GM12878 (cell line): Measurements from ENCODE around the gene C1orf21. TPM values are rescaled to one million over a fixed set of nuclear protein-coding genes. Genes with fewer than 3 reads are reported as not detected.

Experiments used
- ATAC-seq: fragments of 200-7000 bp; cut with Tn5 transposase; 3 replicates; pipeline ENCODE4 v1.9.1; 2020; ENCODE audit warnings: mild to moderate bottlenecking, moderate library complexity
- BruUV-seq: library from RNA; stranded (reverse); fragments of 400-500 nt; replicated peaks from 2 replicates; lab custom pipeline; 2021; lab: Mats Ljungman, UMichigan
- CTCF ChIA-PET: fragments of 300-600 bp; sonication (Branson Sonifier 250); formaldehyde crosslinking; extraction: SDS; loops from one replicate; lab custom pipeline; 2021; ENCODE audit warnings: inconsistent platforms; lab: Yijun Ruan, JAX
- POLR2A ChIA-PET: fragments of 350-600 bp; formaldehyde crosslinking; extraction: SDS; loops from one replicate; lab custom pipeline; 2021; ENCODE audit warnings: inconsistent platforms; lab: Charles Lee
- RAD21 ChIA-PET: fragments of 300-600 bp; sonication (Branson Sonifier 250); formaldehyde crosslinking; loops from one replicate; lab custom pipeline; 2023; ENCODE audit warnings: antibody characterized with exemption; ENCODE audit not compliant: unreplicated experiment; lab: Charles Lee
- SMC1A ChIA-PET: fragments of 300-600 bp; sonication (Branson Sonifier 250); formaldehyde crosslinking; loops from one replicate; lab custom pipeline; 2023; ENCODE audit not compliant: unreplicated experiment, uncharacterized antibody; lab: Charles Lee
- DNase-seq: peaks from one replicate; pipeline ENCODE4 v3.0.0-alpha.2; 2011; ENCODE audit warnings: low read depth, low spot score
- FAIRE-seq: peaks from 3 replicates; lab custom pipeline; 2011; peaks lifted over from hg19 to GRCh38; lab: Jason Lieb, UNC
- H2AFZ ChIP-seq: 2 replicates; pipeline ENCODE4 v1.6.0; 2011; ENCODE audit warnings: low read depth, low read length, control low read depth; ENCODE audit not compliant: control insufficient read depth
- H3K27ac ChIP-seq: 2 replicates; pipeline ENCODE4 v1.5.1; 2011; ENCODE audit warnings: control low read depth; ENCODE audit not compliant: control insufficient read depth, insufficient read depth
- H3K27me3 ChIP-seq, 2 experiments: replicated peaks in 1 of 2; 2 replicates each; pipeline versions ENCODE4 v1.6.0 to v1.6.1; 2011; ENCODE audit warnings: low read length in 1 of 2; ENCODE audit not compliant: control insufficient read depth in 2 of 2, insufficient read depth in 2 of 2
- H3K36me3 ChIP-seq, 2 experiments: 2 replicates each; pipeline ENCODE4 v1.5.1; 2011; ENCODE audit warnings: low read length in 1 of 2; ENCODE audit not compliant: control insufficient read depth in 2 of 2, insufficient read depth in 2 of 2
- H3K4me1 ChIP-seq: 2 replicates; pipeline ENCODE4 v1.6.1; 2011; ENCODE audit warnings: mild to moderate bottlenecking, low read length, moderate library complexity, mixed read lengths; ENCODE audit not compliant: control insufficient read depth, insufficient read depth
- H3K4me2 ChIP-seq: 2 replicates; pipeline ENCODE4 v1.6.0; 2011; ENCODE audit warnings: control low read depth; ENCODE audit not compliant: control insufficient read depth, insufficient read depth
- H3K4me3 ChIP-seq: fragments of 200-600 bp; sonication (generic); 2 replicates; pipeline ENCODE4 v1.5.1; 2016
- H3K79me2 ChIP-seq: 2 replicates; pipeline ENCODE4 v1.6.0; 2011; ENCODE audit warnings: low read length; ENCODE audit not compliant: control insufficient read depth, insufficient read depth
- H3K9ac ChIP-seq: 2 replicates; pipeline ENCODE4 v1.8.0; 2011; ENCODE audit warnings: low read length, control low read depth, mixed read lengths; ENCODE audit not compliant: control insufficient read depth, insufficient read depth
- H3K9me3 ChIP-seq: replicated peaks from 3 replicates; pipeline ENCODE4 v1.5.1; 2011; ENCODE audit warnings: mild to moderate bottlenecking, low read length; ENCODE audit not compliant: control insufficient read depth, insufficient read depth
- H4K20me1 ChIP-seq: 2 replicates; pipeline ENCODE4 v1.6.0; 2011; ENCODE audit not compliant: control insufficient read depth, insufficient read depth
- CHD1 ChIP-seq: IDR thresholded peaks from 2 replicates; pipeline ENCODE4 v1.6.1; 2012; ENCODE audit warnings: low read depth, low read length, improper control_type of control experiment
- FOS ChIP-seq: IDR thresholded peaks from 3 replicates; pipeline ENCODE4 v1.6.1; 2011; ENCODE audit warnings: borderline replicate concordance; ENCODE audit not compliant: insufficient read length; ENCODE audit errors: extremely low read depth
- JUND ChIP-seq: IDR thresholded peaks from 2 replicates; pipeline ENCODE4 v1.6.1; 2012; ENCODE audit warnings: low read depth, mild to moderate bottlenecking, low read length, improper control_type of control experiment, moderate library complexity
- KLF5 ChIP-seq: fragments of 450-650 bp; IDR thresholded peaks from 2 replicates; pipeline ENCODE4 v1.6.1; 2014; ENCODE audit warnings: mild to moderate bottlenecking; ENCODE audit not compliant: partially characterized antibody
- NR2C2 ChIP-seq: IDR thresholded peaks from 2 replicates; pipeline ENCODE4 v1.6.1; 2011; ENCODE audit warnings: borderline replicate concordance, low read depth; ENCODE audit not compliant: control insufficient read depth, insufficient read length
- POLR2AphosphoS5 ChIP-seq: IDR thresholded peaks from 2 replicates; pipeline ENCODE4 v1.6.1; 2011; ENCODE audit warnings: mild to moderate bottlenecking, low read length, inconsistent platforms
- STAT3 ChIP-seq: IDR thresholded peaks from 2 replicates; pipeline ENCODE4 v1.6.1; 2011; ENCODE audit warnings: low read depth, low read length, improper control_type of control experiment
- WGBS: methylation state at CpG from one replicate; pipeline ENCODE4 v1.1.6; 2016; ENCODE audit warnings: low lambda C conversion rate; ENCODE audit not compliant: insufficient replicate concordance, insufficient coverage; ENCODE audit errors: missing lambda C conversion rate; 5-methylcytosine and 5-hydroxymethylcytosine counted together
- in situ Hi-C: fragments of 300-500 bp; cut with MboI; formaldehyde crosslinking; loops from 9 replicates; pipeline ENCODE4 v1.14.3; 2018; ENCODE audit warnings: mixed read lengths
- intact Hi-C: fragments of 100-400 bp; cut with micrococcal nuclease; formaldehyde crosslinking; loops from one replicate; pipeline ENCODE4 v1.14.2; 2022; ENCODE audit not compliant: unreplicated experiment
- polyA plus RNA-seq, 11 experiments: library from polyadenylated mRNA; depleted of rRNA in 4 of 11; unstranded in 6 of 11; stranded (reverse) in 5 of 11; fragments of >200 nt; fragmentation: Nextera tagmentation in 4 of 11; fragmentation: Illumina TruSeq in 1 of 11; extraction: Ambion mirVana in 4 of 11; extraction: Trizol in 1 of 11; gene quantifications; 1 replicate in 1 of 11; 2 replicates in 10 of 11; pipeline versions ENCODE4 v1.2.1 to v1.2.3, GENCODE V29; 2011 to 2016; ENCODE audit warnings: inconsistent platforms in 2 of 11, missing spikeins in 2 of 11, low read depth in 1 of 11
- total RNA-seq, 4 experiments: library from RNA; depleted of rRNA in 3 of 4; stranded (reverse); fragments of >200 nt in 3 of 4; fragmentation: Illumina TruSeq in 1 of 4; extraction: Trizol in 1 of 4; gene quantifications; 2 replicates each; pipeline versions ENCODE4 v1.2.1 to v1.2.3, GENCODE V29; 2013 to 2021
- TF ChIP-seq, protein P1 (sequence below): fragments of 450-650 bp; IDR thresholded peaks from 2 replicates; pipeline ENCODE4 v1.6.1; 2016; ENCODE audit warnings: mild to moderate bottlenecking

Gene C1orf21
- total and polyA plus RNA-seq, 10 of the 15 experiments (the other 5 are each of a cell fraction or from before 2014, with no cell fraction given), result 0.03 to 1.6 (median 0.17) TPM; not detected in 3

DNA sequence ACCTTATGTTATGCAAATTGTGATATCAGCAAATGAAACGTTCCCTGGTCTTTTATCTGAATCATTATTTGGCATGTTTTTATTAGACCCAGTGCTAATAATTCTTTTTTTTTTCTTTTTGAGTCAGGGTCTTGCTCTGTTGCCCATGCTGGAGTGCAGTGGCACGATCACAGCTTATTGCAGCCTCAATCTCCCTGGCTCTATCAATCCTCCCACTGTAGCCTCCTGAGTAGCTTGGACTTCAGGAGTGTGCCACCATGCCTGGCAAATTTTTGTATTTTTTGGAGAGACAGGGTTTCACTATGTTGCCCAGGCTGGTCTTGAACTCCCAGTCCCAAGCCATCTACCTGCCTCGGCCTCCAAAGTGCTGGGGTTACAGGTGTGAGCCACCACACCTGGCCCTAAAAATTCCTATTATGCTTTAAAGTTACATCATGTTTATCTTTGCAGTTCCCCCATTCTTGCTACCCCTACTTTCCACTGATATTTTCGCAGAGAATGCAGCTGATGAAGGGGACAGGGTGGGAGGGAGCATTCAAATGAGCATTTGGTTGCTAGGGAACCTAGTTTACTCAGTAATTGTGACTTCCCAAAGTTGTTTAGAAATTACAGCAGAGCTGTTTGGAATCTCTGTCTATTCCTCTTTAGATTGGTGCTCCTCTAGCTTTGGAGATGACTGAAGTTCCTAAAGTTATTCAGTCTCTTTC, 18.4 kb downstream of the C1orf21 start:
- TF ChIP-seq CHD1 (no peak), STAT3 (no peak), FOS (no peak), NR2C2 (no peak), JUND (no peak), KLF5 (no peak)
- TF ChIP-seq, all 136 proteins: peak for 0
- SMC1A ChIA-PET, result no interaction called here
- Histone ChIP-seq H3K4me1 (no peaks in the 10 kb centered on the region), H3K9ac (no peak overlapping the region), H3K36me3 (no peaks in the 10 kb centered on the region), H3K27ac (no peak overlapping the region), H2AFZ (no peak overlapping the region), H3K9me3 (no peaks in the 10 kb centered on the region), H3K4me2 (no peak overlapping the region), H4K20me1 (no peaks in the 10 kb centered on the region), H3K79me2 (no peaks in the 10 kb centered on the region), H3K4me3 (no peak overlapping the region), H3K27me3 (no peaks in the 10 kb centered on the region)
- RAD21 ChIA-PET, result no interaction called here
- BruUV-seq, result no TSS peak
- ATAC-seq (no peak), FAIRE-seq (no peak), DNase-seq (no peak)
- in situ Hi-C loops, result no loop called here
- 0% methylated on average over 4 of the region's 4 CpGs for WGBS
- CTCF ChIA-PET, result no interaction called here
- intact Hi-C loops, result no loop called here
- POLR2A ChIA-PET, result no interaction called here

DNA sequence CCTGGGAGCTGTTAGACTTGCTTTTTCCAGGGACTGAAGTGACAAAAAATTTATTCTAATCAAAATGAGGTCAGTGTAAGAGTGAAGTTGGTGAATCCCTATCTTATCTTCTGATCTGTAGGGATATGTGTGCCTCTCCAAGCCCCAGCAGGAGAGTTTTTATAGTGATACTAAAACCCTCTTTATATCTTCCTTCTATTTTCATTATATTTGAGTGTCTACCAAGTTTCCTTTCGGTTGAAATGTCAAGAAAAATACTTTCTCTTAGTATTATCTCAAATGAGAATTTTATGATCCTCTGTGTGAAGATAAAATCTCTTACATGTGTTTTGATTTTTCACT, 18.9 kb downstream of the C1orf21 start:
- 4% methylated on average over 1 of the region's 1 CpG for WGBS
- CTCF ChIA-PET, result no interaction called here
- no peaks in the 10 kb centered on the region for H3K9me3 ChIP-seq
- no peaks in the 10 kb centered on the region for H3K27me3 ChIP-seq
- no peaks in the 10 kb centered on the region for H3K36me3 ChIP-seq
- no peak overlapping the region for H3K4me3 ChIP-seq
- H3K9ac ChIP-seq, result no peak overlapping the region
- H4K20me1 ChIP-seq, result no peaks in the 10 kb centered on the region
- no peak for DNase-seq
- TF ChIP-seq, protein P1, sequence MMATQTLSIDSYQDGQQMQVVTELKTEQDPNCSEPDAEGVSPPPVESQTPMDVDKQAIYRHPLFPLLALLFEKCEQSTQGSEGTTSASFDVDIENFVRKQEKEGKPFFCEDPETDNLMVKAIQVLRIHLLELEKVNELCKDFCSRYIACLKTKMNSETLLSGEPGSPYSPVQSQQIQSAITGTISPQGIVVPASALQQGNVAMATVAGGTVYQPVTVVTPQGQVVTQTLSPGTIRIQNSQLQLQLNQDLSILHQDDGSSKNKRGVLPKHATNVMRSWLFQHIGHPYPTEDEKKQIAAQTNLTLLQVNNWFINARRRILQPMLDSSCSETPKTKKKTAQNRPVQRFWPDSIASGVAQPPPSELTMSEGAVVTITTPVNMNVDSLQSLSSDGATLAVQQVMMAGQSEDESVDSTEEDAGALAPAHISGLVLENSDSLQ, result no peak
- no peak for TF ChIP-seq POLR2AphosphoS5
- no peak for TF ChIP-seq JUND
- TF ChIP-seq, all 136 proteins: peak for 0
- ChIA-PET POLR2A (no interaction called here), RAD21 (no interaction called here), SMC1A (no interaction called here)
- FAIRE-seq (no peak), ATAC-seq (no peak)
- BruUV-seq, result no TSS peak
- intact Hi-C loops (no loop called here), in situ Hi-C loops (no loop called here)
- H3K79me2 ChIP-seq, result no peaks in the 10 kb centered on the region
- H2AFZ ChIP-seq, result no peak overlapping the region
- H3K4me2 ChIP-seq, result no peak overlapping the region
- no peak overlapping the region for H3K27ac ChIP-seq
- no peaks in the 10 kb centered on the region for H3K4me1 ChIP-seq
